T-helper 22 cell (primary cell): Measurements from ENCODE around the gene ALDOA.

ENCODE experiments used
- DNase-seq: peaks from one replicate; pipeline ENCODE4 v3.0.0-alpha.2; 2020; ENCODE audit warnings: low read depth

Gene ALDOA

DNA sequence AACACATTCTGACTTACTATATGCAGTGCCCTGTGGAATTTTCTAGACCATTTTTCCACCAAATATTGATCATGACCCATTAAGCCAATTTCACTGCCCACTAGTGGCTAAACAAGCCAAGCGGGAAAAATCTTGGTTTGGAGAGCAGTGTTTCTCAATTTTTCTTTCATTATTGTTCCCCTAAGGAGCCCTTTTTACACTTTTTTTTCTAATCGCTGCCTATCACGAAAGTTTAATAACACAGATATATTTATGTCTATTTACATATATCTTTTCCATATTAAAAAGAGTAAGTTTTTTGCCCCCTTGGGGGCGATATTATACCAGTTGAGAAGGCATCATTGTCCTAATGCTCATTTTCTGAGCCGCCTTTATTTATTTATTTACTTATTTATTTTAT lies 23.7 kb upstream of the ALDOA start:
- no peak for DNase-seq

DNA sequence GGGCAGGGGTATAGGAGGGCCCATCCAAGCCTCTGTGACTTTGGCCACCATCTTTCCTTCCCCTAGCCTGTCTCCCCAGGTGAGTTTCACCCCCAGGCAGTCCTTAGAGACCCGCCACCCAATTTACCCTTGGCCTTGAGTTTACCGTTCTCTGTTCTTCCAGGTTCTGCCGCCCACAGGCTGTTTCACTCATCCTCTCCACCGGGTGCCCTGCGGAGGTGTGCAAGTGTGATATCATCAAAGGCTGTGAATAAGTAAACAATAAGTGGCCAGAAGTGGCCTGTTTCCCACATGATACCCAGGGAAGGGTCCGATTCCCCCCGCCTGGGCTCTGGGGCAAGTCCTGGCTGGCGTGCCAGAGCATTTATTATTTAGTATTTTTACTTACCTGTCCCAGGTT lies 19.4 kb upstream of the ALDOA start:
- DNase-seq: no peak

DNA sequence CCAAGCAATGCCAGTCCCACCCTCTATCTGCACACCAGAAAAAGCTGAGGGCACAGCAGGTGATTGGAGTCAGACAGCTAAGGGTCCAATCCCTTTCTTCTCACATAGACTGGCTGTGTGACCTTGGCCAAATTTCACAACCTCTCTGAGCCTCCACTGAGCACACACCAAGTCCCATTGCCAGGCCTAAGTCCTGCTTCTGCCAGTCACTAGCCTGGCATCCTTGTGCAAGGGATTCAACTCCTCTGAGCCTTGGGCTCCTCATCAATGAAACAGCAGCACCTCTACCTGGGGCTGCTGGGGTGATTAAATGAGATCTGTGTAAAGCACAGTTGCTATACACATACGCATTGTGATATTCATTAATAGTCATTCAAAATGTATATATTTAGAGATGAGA lies 19.0 kb upstream of the ALDOA start:
- no peak for DNase-seq

DNA sequence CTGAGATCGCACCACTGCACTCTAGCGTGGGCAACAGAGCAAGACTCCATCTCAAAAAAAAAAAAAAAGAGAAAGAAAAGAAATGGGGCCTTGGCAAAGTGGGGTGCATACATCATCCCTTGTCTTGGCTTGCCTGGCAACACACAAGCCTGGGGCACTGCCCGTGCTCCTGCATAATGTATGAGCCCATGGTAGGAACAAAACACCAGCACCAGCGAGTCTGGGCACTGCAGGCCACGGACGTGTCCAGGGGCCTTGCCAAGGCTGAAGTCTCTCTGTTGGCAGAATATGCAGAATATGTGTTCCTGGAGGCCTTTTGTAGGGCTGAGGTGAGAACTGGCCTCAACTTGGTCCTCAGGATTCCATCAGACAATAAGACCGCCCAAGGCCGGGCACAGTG lies 15.7 kb upstream of the ALDOA start:
- no peak for DNase-seq

DNA sequence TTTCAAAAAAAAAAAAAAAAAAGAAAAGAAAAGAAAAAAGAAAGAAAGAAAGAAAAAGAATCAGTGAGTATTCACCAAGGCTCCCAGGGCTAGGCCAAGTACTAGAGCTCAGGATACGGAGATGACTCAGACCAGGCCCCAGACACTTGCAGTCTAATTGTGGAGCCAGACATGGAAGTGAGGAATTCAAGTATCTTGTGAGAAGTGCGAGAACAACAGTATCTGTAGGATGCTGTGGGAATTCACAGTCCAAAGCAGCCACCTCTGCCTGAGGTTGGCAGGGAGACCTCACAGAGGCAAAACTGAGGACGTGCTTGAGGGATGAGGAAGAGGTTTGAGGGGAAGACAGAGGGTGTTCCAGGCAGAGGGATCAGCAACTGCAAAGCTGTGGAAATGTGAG lies 14.0 kb upstream of the ALDOA start:
- no peak for DNase-seq

DNA sequence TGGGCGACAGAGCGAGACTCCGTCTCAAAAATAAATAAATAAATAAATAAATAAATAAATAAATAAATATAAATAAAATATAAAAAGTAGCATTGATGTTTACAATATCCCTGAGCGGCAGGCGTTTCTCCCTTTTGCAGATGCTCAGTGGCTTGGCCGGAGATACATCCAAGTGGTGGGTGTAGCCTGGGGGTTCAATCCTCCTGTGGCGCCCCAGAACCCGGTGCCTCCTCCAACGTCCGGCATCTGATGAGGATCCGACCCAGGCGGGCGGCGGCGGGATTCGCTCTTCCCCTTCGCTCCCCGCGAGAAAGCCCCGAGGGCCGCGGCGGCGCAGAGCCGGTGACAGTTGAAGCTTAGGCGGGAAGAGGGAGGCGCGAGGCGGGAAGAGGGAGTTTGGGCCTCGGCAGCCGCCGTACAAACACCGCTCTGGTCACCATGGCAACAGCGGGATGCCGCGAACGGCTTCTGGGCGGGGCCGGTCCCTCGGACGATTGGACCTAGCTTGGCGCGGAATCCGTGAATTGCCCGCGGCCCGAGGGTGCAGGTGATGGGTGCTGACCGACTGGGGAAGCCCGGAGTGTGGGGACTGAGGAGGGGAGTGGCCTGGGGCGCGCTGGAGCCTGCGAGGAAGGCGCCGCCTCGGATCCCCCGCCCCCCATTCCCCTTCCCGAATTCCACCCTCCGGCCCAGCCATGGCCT lies 12.7 kb upstream of the ALDOA start:
- peak; percentile 71 for DNase-seq

DNA sequence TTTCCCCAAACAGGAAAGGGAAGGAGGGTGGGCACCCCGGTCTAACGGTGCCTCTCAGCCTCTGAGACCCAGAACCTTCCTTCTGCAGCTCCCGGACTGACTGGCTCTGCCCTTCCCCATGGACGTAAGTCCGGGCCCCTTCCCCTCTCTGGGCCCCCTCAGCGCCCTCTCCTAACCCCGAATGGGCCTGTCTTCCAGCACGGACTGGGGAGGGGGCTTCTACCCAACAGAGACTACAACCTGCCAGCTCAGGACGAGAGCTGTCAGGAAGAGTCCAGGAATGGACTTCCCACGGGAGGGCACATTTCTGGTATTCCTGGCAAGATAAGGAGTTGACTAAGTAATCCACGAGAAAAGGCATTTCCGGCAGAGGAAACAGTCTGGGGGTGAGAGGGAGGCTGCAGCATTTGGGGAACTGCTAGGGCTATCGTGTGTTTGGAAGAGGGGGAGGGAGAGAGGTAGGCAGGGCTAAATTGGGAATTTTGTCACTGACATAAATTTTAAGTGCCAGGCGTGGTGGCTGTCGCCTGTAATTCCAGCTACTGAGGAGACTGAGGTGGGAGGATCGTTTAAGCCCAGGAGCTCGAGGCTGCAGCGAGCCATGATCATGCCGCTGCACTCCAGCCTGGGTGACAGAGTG lies 12.1 kb upstream of the ALDOA start:
- DNase-seq: no peak

DNA sequence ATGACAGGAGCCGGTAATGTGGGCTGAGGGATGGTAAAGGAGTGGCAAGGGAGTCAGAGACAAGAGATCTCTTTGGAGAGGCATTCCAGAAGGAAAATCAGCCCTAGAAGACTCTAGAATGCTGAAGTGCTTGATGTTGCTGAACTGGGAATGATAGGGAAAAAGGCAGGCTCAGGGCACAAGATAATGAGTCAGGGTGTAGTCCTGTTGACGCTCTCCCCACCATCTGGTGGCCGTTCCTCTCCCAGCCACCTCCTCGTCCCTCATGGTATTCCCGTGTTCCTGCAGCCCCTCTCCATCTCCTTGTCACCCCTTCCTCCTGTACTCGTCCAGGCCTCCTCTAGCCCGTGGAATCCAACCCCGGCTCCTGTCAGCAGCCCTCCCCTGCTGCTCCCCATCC lies 11.1 kb upstream of the ALDOA start:
- no peak for DNase-seq

DNA sequence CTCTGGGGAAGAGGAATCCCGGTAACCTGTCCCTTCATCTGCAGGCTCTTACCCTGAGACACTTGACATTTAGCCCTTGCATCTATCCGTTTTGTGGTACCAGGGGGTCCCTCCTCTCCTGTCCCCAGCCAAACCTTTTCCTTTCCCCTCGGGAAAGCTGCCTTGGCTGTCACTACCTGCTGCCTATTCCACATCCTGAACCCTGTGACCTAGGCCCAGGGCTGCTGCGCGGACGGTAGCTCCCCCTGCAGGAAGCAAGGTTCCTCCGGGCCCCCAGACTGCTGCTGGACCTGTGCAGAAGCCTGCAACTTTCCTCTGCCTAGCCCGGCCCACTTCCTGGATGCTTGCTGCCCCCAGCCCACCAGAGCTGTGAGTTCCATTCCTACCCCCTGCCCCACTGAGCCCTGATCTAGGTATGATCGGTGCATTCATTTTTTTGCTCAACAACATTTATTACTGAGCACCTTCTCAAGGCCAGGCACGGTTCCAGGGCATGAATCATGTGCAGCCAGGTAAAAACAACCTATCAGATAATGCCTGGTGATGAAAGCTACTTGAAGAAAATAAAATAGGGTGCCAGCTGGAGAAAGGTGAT lies 10.5 kb upstream of the ALDOA start:
- DNase-seq: no peak

DNA sequence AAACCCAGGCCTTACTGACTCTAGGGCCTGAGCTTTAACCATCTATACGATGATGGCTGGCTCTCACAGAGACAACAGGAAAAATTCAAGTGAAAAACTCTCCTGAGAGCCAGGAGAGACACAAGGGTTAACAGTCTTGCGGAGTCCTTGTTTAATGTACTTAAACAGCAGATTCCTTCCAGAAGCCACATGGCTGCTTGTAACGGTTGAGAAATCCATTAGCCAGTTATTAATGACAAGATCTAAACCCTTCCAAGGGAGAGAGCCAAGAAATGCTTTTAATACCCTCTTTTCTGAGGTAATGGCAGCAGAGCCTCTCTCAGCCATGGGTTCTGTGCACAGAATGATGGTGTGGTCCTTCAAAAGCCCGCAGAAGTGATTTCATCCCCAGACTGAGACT lies 5.2 kb upstream of the ALDOA start:
- DNase-seq: no peak

DNA sequence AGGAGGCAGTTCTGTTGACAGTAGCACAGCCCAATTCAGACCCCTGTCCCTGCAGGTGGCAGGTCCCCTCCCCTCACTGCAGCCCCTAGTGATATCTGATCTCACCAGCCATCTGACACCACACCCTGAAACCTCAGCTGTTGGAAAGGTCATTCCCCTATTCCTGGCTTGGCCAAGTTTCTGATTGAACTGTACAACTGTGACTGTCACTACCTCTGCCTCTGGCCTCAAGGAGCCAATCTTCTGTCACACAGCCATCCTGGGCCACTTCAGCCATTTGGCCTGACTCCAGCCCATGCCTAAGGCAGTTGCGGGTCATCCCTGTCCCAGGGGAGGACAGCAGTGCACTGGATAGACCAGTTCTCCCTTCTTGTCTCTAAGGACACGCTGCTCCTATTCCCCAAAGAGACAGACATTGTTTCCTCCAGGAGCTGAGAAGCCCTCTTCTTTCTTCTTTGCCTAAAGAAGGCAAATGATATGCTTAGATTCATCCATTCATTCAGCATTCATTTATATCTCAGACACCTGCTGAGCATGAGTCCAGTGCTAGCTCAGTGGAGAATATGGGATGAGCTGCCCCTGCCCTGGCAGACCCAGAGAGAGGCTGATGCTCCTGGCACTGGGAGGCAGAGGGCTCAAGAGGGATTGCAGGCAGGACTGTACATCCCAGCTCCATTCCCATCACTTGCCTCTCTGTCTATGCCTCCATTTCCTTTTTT lies 4.6 kb upstream of the ALDOA start:
- DNase-seq: no peak

DNA sequence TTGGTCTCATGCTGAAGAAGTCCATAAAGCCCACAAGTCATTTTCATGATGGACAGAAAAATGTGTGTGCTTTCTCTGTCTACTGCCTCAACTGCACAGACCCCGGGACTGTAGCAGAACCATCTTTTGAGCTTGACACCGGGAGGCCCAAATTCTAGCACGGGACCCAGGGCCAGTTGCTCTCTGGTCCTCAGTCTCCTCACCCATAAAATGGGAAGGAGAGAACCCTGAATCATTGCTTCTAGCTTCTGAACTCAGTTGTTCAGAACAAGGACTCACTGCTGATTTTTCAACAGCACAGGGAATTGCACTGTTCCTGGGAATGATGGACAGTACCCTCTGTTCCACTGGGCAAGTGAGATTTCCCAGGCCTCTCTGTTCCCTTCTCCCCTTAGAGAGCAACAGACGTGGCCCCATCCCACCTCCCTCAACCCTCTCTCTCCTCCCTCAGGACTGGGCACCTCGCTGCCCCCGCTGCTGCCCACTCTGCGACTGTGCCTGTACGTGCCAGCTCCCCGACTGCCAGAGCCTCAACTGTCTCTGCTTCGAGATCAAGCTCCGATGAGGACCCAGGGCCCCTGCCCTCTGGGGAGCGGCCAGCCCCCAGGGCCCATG lies 2.2 kb upstream of the ALDOA start:
- DNase-seq: no peak

DNA sequence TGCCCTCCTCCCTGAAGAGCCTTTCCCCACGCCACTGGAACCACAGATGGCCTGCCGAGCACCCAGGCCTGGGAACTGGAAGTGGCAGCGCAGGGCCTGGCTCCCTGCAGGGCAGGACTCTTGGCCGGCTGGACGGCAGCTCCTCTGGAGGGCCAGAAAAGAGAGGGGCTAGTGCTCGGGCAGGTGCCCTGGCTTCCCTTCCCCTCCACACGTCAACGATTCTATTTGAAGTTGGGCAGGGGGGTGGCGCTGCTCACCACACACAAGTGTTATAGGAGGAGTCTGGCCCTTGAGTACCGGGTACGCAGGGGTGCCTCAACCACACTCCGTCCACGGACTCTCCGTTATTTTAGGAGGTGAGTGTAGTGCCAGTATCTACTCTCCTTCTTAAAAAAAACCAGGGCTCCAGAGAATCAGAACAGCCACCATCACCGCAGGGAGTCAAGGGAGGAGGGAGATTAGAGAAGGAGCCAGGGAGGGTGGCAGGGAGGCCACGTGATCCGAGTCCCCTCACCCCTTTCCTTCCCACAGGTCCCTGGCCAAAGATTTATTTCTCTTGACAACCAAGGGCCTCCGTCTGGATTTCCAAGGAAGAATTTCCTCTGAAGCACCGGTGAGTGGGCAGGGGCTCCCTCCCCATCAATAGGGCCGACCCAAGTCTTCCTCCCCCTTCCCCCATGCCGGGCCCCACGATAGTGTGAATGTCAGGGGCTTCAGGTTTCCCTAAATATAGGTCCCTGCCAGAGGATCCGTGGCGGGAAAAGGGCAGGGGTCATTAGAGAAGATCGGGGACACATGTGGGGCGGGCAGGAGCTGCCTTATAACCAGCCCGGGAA lies 1.4 kb upstream of the ALDOA start:
- DNase-seq: peak; percentile 38

DNA sequence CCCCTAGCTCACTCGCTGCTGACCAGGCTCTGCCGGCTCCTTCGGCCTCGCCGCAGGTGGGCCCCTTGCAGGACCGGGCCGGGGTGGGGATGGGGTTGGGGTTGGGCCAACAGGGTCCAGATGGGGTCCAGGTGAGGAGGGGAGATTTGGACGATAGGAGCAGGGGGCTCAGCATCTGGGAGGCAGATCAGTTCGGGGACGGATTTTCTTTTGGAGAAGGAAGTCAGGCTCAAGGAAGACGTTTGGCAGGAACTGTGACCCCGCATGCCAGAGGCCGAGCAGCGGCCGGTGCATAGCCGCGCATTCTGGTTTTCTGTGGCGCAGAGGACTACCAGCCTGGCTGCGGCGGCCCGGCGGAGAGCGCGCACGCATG lies 845 bp upstream of the ALDOA start:
- DNase-seq: no peak

DNA sequence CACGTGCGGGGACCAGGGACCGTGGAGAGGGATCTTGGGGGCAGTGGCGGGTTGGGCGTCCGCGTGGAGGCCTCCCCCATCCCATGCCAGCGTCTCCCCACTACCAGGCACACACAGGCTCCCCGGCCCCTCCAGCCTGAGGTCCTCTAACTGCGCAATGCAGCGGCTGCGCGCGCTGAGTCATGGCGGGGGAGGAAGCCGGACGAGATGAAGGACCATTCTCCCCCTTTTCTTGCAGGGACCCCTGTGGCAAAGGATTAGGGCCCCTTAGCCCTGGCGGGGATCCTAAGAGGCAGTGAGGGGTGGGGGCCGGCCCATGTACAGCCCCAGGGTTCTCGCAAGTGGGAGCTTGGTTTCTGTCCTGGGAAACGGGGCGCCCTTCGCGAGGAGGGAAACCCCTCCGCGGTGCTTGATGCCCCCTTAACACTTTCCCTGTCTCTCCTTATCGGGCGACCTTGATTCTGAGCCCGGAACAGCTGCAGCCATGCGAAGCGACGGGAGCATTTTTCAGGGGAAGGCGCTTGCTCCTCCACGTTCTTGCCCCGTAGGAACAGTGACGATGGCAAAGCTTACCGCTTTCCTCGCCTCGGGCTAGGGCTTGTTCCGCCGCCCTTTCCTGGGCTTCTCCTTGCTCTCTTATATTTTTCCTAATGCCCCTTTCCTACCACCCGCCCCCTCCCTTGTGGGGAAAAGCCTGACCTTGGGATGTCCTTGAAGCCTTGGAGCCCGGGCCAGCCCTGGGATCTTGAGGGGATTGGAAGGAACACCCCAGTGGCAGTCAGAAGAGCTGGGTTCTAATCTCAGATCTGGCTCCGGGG lies 592 bp downstream of the ALDOA start:
- DNase-seq: no peak

DNA sequence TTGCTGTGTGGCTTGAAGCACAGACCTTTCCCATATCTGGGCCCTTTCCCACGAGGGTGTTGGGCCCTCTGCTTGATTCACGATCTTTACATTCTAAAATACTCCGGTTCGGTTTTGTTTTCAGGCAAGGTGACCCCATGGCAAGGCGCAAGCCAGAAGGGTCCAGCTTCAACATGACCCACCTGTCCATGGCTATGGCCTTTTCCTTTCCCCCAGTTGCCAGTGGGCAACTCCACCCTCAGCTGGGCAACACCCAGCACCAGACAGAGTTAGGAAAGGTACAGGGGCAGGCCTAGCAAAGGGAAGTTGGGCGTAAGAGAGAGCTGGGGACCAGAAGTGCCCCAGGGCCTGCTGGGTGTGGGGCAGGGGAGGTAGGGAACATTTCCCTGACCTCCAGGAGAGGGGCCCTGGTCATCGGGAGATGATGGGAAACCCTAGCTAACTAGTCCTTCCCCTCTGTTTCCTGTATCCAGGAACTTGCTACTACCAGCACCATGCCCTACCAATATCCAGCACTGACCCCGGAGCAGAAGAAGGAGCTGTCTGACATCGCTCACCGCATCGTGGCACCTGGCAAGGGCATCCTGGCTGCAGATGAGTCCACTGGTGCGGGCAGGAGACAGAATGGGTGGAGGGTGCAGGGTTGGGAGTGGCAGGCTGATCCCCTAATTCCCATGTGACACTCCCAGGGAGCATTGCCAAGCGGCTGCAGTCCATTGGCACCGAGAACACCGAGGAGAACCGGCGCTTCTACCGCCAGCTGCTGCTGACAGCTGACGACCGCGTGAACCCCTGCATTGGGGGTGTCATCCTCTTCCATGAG lies 1.4 kb downstream of the ALDOA start:
- no peak for DNase-seq

DNA sequence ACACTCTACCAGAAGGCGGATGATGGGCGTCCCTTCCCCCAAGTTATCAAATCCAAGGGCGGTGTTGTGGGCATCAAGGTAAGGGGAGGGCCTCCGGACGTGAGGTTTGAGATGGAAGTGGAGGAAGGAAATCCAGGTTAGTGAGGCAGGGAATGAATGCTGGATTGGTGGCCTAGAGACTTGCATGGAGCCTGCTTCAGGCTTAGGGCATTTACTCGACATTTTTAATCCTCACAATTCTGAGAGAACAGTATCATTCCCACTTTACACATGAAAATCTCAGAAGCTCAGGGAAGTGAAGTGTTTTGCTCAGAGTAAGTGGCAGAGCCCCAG lies 2.0 kb downstream of the ALDOA start:
- DNase-seq: no peak

DNA sequence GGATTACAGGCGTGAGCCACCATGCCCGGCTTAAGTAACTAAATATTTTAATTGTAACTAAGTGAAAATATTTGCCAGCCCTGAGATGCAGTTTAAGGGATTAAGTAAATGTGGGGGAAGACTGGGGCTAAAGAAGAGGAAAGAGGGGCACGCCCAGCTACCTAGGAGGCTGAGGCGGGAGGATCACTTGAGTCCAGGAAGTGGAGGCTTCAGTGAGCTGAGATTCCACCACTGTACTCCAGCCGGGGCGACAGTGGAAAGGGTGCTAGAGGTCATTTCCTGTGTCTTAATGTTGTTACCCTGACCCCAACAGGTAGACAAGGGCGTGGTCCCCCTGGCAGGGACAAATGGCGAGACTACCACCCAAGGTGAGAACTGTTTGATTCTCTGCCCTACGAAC lies 2.8 kb downstream of the ALDOA start:
- no peak for DNase-seq

DNA sequence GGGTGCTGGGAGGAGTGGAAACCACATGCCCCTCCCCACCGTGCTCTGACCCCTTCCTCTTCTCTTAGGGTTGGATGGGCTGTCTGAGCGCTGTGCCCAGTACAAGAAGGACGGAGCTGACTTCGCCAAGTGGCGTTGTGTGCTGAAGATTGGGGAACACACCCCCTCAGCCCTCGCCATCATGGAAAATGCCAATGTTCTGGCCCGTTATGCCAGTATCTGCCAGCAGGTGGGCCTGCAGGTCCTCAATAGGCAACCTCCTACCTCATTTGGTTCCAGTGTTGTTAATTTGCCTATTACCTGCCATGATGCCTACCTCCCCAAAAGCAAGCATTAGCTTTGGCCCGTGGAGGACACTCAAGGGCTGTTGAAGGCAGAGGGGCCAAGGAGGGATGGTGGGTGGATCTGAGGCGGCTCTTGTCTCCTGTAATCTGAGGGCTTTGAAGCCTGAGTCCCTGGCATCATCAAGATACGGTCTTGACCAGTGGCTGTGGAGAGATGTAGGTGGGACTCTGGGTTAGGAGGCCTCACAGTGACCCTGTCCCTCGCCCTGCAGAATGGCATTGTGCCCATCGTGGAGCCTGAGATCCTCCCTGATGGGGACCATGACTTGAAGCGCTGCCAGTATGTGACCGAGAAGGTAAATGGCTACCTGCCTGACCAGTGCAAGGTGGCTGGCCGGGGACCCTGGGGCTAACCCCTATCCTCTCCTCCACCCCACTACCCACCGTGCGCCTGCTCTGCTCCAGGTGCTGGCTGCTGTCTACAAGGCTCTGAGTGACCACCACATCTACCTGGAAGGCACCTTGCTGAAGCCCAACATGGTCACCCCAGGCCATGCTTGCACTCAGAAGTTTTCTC lies 3.4 kb downstream of the ALDOA start:
- DNase-seq: no peak
